ENCODE results near the gene SDHB. TPM values are rescaled to one million over a fixed set of nuclear protein-coding genes. Genes with fewer than 3 reads are reported as not detected.

SDHB gene
- total and polyA plus RNA-seq, 2 donors from 2014 or later: 92.0 to 313 TPM

DNA sequence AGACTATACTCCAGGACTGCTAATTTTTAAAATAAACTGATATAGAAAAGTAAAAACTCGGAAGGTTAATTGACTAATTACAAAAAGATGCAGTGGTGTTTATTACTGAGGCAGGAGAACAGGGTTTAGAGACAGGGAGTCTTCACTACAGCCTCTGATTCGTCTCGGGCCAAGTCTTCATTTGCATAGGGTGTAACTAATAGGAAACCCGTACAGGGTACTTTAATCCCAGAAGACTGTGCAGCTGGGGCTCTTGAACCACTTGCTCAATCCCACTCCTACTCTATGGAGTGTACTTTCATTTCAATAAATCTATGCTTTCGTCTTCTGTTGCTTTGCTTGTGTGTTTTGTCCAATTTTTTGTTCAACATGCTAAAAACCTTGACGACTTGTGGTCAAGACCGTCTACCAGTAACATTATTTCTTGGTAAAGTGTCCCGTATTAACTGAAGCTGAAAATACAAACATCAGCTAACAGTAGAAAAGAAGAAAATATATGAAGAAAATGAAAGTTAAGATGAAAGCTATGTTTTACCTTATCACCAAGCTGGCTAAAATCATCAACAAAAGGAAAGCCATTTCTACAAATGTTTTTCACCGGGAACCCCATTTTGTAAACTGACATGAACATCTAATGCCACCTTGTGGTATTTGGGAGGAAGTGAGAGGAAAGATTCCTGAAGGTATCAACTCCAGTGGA is 8.0 kb downstream of the SDHB start:
- H3K9me3 ChIP-seq (ENCODE audit: control insufficient read depth in 2 of 3, insufficient read depth in 1 of 3, low read length in 3 of 3): no peaks in the 10 kb centered on the region
- no peak overlapping the region for H3K27ac ChIP-seq (ENCODE audit: low read depth in 2 of 2, low read length in 2 of 2)
- peak overlapping the region in 2 of 3 donors; percentile 53 to 55 for H3K9ac ChIP-seq (ENCODE audit: low read length in 3 of 3)
- no peaks in the 10 kb centered on the region for H3K27me3 ChIP-seq (ENCODE audit: control insufficient read depth, insufficient read depth, low read length)
- H3K4me3 ChIP-seq (ENCODE audit: low read length in 3 of 3): peak overlapping the region; percentile 3 to 50 (median 48)
- H3K36me3 ChIP-seq (ENCODE audit: control insufficient read depth in 2 of 3, insufficient read depth in 3 of 3, low read length in 3 of 3): peaks cover 7 to 27% (median 13%) of the 10 kb centered on the region in 3 donors
- TF ChIP-seq, protein P1, sequence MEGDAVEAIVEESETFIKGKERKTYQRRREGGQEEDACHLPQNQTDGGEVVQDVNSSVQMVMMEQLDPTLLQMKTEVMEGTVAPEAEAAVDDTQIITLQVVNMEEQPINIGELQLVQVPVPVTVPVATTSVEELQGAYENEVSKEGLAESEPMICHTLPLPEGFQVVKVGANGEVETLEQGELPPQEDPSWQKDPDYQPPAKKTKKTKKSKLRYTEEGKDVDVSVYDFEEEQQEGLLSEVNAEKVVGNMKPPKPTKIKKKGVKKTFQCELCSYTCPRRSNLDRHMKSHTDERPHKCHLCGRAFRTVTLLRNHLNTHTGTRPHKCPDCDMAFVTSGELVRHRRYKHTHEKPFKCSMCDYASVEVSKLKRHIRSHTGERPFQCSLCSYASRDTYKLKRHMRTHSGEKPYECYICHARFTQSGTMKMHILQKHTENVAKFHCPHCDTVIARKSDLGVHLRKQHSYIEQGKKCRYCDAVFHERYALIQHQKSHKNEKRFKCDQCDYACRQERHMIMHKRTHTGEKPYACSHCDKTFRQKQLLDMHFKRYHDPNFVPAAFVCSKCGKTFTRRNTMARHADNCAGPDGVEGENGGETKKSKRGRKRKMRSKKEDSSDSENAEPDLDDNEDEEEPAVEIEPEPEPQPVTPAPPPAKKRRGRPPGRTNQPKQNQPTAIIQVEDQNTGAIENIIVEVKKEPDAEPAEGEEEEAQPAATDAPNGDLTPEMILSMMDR (IDR thresholded peaks at IDR 0.05; ENCODE audit: borderline replicate concordance, extremely low read depth, insufficient read depth): peak; percentile 80
- DNase-seq (peak in 2 of 5 donors; percentile 76 to 80), FAIRE-seq (peak; percentile 95)
- peaks cover 0 to 8% (median 2%) of the 10 kb centered on the region in 3 donors for H3K4me1 ChIP-seq (ENCODE audit: control insufficient read depth in 2 of 3, insufficient read depth in 2 of 3, low read depth in 1 of 3, low read length in 3 of 3)
- intact Hi-C loops (cut with DNase I): loop anchor here (10.0 kb wide), 1 partner anchor 71 kb away; no protein-coding TSS in a partner anchor

DNA sequence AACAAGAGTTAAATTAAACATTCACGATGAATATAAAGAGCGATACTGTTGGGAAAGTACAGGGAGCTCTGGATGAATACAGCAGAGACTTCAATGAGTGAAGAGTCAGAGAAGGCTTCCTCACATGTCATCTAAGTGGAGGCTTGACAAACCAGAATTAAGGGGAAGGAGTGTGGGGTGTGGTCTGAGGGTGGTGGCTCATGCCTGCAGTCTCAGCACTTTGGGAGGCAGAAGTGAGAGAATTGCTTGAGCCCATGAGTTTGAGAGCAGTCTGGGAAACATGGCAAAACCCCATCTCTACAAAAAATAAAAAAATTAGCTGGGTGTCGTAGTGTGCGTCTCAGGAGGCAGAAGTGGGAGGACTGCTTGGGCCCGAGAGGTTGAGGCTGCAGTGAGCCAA is 8.7 kb downstream of the SDHB start:
- H3K36me3 ChIP-seq (ENCODE audit: control insufficient read depth in 2 of 3, insufficient read depth in 3 of 3, low read length in 3 of 3): peaks cover 7 to 27% (median 13%) of the 10 kb centered on the region in 3 donors
- DNase-seq (no peak), FAIRE-seq (no peak)
- peaks cover 0 to 8% (median 2%) of the 10 kb centered on the region in 3 donors for H3K4me1 ChIP-seq (ENCODE audit: control insufficient read depth in 2 of 3, insufficient read depth in 2 of 3, low read depth in 1 of 3, low read length in 3 of 3)
- TF ChIP-seq, protein P1 (IDR thresholded peaks at IDR 0.05; ENCODE audit: borderline replicate concordance, extremely low read depth, insufficient read depth): no peak
- intact Hi-C loops (cut with DNase I): loop anchor here (10.0 kb wide), 1 partner anchor 70 kb away; no protein-coding TSS in a partner anchor
- no peaks in the 10 kb centered on the region for H3K27me3 ChIP-seq (ENCODE audit: control insufficient read depth, insufficient read depth, low read length)
- no peak overlapping the region for H3K4me3 ChIP-seq (ENCODE audit: low read length in 3 of 3)
- H3K9ac ChIP-seq (ENCODE audit: low read length in 3 of 3): no peak overlapping the region
- H3K9me3 ChIP-seq (ENCODE audit: control insufficient read depth in 2 of 3, insufficient read depth in 1 of 3, low read length in 3 of 3): no peaks in the 10 kb centered on the region
- no peak overlapping the region for H3K27ac ChIP-seq (ENCODE audit: low read depth in 2 of 2, low read length in 2 of 2)

DNA sequence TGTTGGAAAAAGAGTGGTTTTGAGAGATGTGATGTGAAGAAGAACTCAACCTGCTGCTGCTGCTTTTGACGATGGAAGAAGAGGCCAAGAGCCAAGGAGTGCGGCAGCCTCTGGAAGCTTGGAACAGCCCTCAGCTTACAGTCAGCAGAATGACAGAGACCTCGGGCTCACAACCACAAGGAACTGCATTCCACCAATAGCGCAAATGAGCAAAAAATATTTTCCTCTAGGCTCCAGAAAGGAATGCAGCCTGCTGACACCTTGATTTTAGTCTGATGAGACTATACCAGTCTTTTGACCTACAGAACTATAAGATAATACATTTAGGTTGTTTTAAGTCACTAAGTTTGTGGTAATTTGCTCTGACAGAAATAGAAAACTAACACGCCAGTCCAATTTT is 10.2 kb downstream of the SDHB start:
- TF ChIP-seq, protein P1 (IDR thresholded peaks at IDR 0.05; ENCODE audit: borderline replicate concordance, extremely low read depth, insufficient read depth): no peak
- Histone ChIP-seq H3K27ac (ENCODE audit: low read depth in 2 of 2, low read length in 2 of 2) (no peak overlapping the region), H3K9ac (ENCODE audit: low read length in 3 of 3) (no peak overlapping the region), H3K27me3 (ENCODE audit: control insufficient read depth, insufficient read depth, low read length) (no peaks in the 10 kb centered on the region), H3K4me3 (ENCODE audit: low read length in 3 of 3) (no peak overlapping the region), H3K36me3 (ENCODE audit: control insufficient read depth in 2 of 3, insufficient read depth in 3 of 3, low read length in 3 of 3) (peaks cover 7 to 23% (median 10%) of the 10 kb centered on the region in 3 donors), H3K9me3 (ENCODE audit: control insufficient read depth in 2 of 3, insufficient read depth in 1 of 3, low read length in 3 of 3) (no peaks in the 10 kb centered on the region), H3K4me1 (ENCODE audit: control insufficient read depth in 2 of 3, insufficient read depth in 2 of 3, low read depth in 1 of 3, low read length in 3 of 3) (peaks cover 0 to 8% (median 2%) of the 10 kb centered on the region in 3 donors)
- no peak for DNase-seq
- intact Hi-C loops (cut with DNase I): loop anchor here (10.0 kb wide), 1 partner anchor 69 kb away; no protein-coding TSS in a partner anchor
- no peak for FAIRE-seq

Measured in kidney (tissue), 14 donors.